Heart right ventricle (tissue), 16 donors: ENCODE measurements around the gene ATL1. TPM values are rescaled to one million over a fixed set of nuclear protein-coding genes. Genes with fewer than 3 reads are reported as not detected.

ENCODE experiments used
- ATAC-seq, 8 donors: fragments of 200-7000 bp; cut with Tn5 transposase; one replicate each; pipeline ENCODE4 v1.9.1; 2020; ENCODE audit warnings: mild to moderate bottlenecking in 8 of 8, moderate library complexity in 8 of 8, moderate number of reproducible peaks in 1 of 8
- DNase-seq, 2 donors: peaks; one replicate each; pipeline ENCODE4 v3.0.0-alpha.2; 2020
- H3K27ac ChIP-seq, 10 donors: fragments of 200-600 bp; sonication (generic) in 2 of 10; one replicate each; pipeline versions ENCODE4 v1.5.0 to v1.8.0; 2020 to 2022; ENCODE audit warnings: mild to moderate bottlenecking in 3 of 10
- H3K27me3 ChIP-seq, 7 donors: fragments of 200-600 bp; one replicate each; pipeline ENCODE4 v1.8.0; 2021 to 2022; ENCODE audit warnings: mild to moderate bottlenecking in 2 of 7
- H3K36me3 ChIP-seq, 9 donors: fragments of 200-600 bp; sonication (generic) in 1 of 9; one replicate each; pipeline versions ENCODE4 v1.5.0 to v1.8.0; 2020 to 2022; ENCODE audit warnings: mild to moderate bottlenecking in 2 of 9
- H3K4me1 ChIP-seq, 9 donors: fragments of 200-600 bp; sonication (generic) in 1 of 9; one replicate each; pipeline versions ENCODE4 v1.5.0 to v1.8.0; 2020 to 2022; ENCODE audit warnings: mild to moderate bottlenecking in 4 of 9
- H3K4me3 ChIP-seq, 10 donors: fragments of 200-600 bp; sonication (generic) in 2 of 10; one replicate each; pipeline versions ENCODE4 v1.5.0 to v1.8.0; 2020 to 2022; ENCODE audit warnings: mild to moderate bottlenecking in 7 of 10, moderate library complexity in 2 of 10
- H3K9me3 ChIP-seq, 11 donors: fragments of 200-600 bp in 10 of 11; sonication (generic) in 2 of 11; one replicate each; pipeline versions ENCODE4 v1.5.0 to v1.8.0; 2013 to 2022; ENCODE audit warnings: mild to moderate bottlenecking in 2 of 11, control low read depth in 1 of 11, moderate library complexity in 1 of 11
- WGBS, 2 donors: extraction: QIAGEN DNeasy Blood & Tissue Kit; methylation state at CpG; one replicate each; pipeline ENCODE4 v1.1.7; 2013; ENCODE audit warnings: inconsistent platforms in 1 of 2; 5-methylcytosine and 5-hydroxymethylcytosine counted together
- intact Hi-C, 10 donors: fragments of 100-400 bp; cut with DNase I; formaldehyde crosslinking; loops; one replicate each; pipeline versions ENCODE4 v1.11.1 to v1.14.2; 2022
- polyA plus RNA-seq, 2 donors: library from polyadenylated mRNA; stranded (reverse); fragments of 200-250 nt; gene quantifications; one replicate each; pipeline ENCODE4 v1.2.3, GENCODE V29; 2013
- total RNA-seq, 10 donors: library from RNA; stranded (reverse); fragmentation: NEBNext Ultra II Directional in 3 of 10; extraction: Animal tissue kit (Norgen Biotek cat#: 25700) in 3 of 10; gene quantifications; one replicate each; pipeline versions ENCODE4 v1.2.1 to v1.2.4, GENCODE V29; 2021 to 2023
- TF ChIP-seq, protein P1 (sequence below), 9 donors: fragments of 200-600 bp; sonication (generic) in 2 of 9; IDR thresholded peaks; one replicate each; pipeline versions ENCODE4 v1.5.0 to v1.8.0; 2021 to 2022; ENCODE audit warnings: antibody characterized with exemption in 9 of 9, mild to moderate bottlenecking in 5 of 9, moderate library complexity in 1 of 9
- donor health status: Arrhythmogenic right ventricular cardiomyopathy.
- donor health status: ischemic (EF 13 %, LVEDD 7.1; RV severe dilation, severe dysfunction).
- donor health status: healthy with polysubstance abuse.
- donor health status: DM: no; HTN: yes; CAD: no.
- donor health status: DM: no; HTN: no; CAD: no.
- donor health status: ischemic (EF 25% LVEDD 6.9; RV normal size, moderate dysfunction).
- donor health status: ischemic (EF 25% LVEDD 5.7; RV mildly dilated, moderate dysfunction).
- donor health status: healthy.
- donor health status: DM: yes; HTN: yes; CAD: no.
- donor health status: Ischemic cardiomyopathy.
- donor health status: ischemic (EF 35%, LVEDD 5.7; RV mildly dilated, moderate dysfunction).
- donor health status: nonischemic (EF 11% LVEDD 7.7; RV severe dilation, severe dysfunction).
- donor health status: DM: yes; HTN: yes; CAD: no.
- donor health status: PGD.
- donor health status: ischemic (EF 29% LVEDD 5.4; RV normal size, mild dysfunction).
- donor health status: nonischemic (EF 23%, LVEDD 6.1; RV moderate dilation, normal function).

ATL1 gene
- total and polyA plus RNA-seq, 12 donors, result 0.42 to 2.0 (median 0.86) TPM

DNA sequence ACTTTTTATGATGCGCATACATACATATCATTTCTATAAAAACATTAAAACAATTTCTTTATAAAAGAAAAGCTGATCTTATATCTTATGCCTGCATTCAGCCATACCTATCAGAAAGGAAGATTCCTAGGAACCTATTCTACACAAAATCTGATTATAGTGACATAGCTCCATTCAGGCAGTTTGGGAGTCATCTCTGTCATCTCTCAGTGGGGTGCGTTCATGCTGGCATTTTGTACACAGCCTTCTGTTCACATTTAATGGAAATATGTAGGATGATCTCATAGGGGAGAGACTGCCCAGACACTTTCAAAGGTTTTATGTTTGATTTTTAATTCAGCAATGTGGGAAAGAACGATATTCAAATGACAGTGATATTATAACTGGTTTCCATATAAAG, 52.9 kb downstream of the ATL1 start:
- TF ChIP-seq, protein P1, sequence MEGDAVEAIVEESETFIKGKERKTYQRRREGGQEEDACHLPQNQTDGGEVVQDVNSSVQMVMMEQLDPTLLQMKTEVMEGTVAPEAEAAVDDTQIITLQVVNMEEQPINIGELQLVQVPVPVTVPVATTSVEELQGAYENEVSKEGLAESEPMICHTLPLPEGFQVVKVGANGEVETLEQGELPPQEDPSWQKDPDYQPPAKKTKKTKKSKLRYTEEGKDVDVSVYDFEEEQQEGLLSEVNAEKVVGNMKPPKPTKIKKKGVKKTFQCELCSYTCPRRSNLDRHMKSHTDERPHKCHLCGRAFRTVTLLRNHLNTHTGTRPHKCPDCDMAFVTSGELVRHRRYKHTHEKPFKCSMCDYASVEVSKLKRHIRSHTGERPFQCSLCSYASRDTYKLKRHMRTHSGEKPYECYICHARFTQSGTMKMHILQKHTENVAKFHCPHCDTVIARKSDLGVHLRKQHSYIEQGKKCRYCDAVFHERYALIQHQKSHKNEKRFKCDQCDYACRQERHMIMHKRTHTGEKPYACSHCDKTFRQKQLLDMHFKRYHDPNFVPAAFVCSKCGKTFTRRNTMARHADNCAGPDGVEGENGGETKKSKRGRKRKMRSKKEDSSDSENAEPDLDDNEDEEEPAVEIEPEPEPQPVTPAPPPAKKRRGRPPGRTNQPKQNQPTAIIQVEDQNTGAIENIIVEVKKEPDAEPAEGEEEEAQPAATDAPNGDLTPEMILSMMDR (IDR thresholded peaks at IDR 0.05), result no peak
- intact Hi-C loops, result no loop called here
- Histone ChIP-seq H3K4me3 (no peak overlapping the region), H3K9me3 (peaks cover 0 to 6% (median 0%) of the 10 kb centered on the region in 11 donors), H3K36me3 (peaks cover 0 to 21% (median 0%) of the 10 kb centered on the region in 9 donors), H3K4me1 (no peaks in the 10 kb centered on the region), H3K27me3 (no peaks in the 10 kb centered on the region), H3K27ac (no peak overlapping the region)
- no peak for ATAC-seq
- no peak for DNase-seq
- WGBS, 2 donors, result 90 to 92% methylated on average over 3 of the region's 3 CpGs

DNA sequence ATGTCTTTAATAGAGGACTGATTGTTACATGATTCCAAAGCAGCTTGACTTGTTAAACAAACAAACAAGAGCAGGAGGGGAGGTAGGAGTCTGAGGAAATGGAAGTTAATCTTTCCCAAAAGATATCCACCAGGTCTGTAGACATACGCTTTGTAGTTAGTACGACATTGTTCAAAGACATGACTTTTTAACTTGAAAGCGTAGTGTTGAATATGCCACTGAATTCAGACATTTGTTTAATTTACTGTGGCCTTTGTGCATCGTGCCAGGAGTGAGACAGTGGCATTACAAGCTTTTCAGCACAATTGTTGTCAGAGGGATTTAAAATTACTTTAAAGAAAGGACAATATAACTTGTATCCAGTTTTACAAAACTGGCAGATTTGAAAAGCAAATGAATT, 55.1 kb downstream of the ATL1 start:
- intact Hi-C loops, result loop anchor here in 7 of 10 donors (5.0 kb wide), 3 partner anchors 97 to 162 kb away; no protein-coding TSS in a partner anchor
- peaks cover 0 to 6% (median 0%) of the 10 kb centered on the region in 11 donors for H3K9me3 ChIP-seq
- TF ChIP-seq, protein P1 (IDR thresholded peaks at IDR 0.05), result no peak

DNA sequence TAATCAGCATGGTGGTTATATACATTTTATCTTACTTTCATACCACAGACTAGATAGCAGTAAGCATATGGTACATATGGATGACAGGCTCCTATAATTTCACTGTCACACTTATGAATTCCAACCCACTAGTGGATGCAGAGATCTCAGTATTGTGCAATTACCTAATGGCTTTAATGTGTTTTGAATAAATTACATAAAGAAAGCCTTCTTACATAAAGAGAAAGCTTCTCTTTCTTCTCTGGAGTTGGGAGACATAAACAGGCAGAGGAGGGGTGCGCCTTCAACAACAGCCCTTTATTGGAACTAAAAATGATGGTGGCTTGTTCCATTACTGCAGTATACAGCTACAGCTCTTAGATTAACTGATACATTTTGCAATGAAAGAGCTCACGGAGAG, 55.6 kb downstream of the ATL1 start:
- no peak overlapping the region for H3K4me3 ChIP-seq
- ATAC-seq, result no peak
- TF ChIP-seq, protein P1 (IDR thresholded peaks at IDR 0.05), result no peak
- H3K27me3 ChIP-seq, result no peaks in the 10 kb centered on the region
- peaks cover 0 to 21% (median 0%) of the 10 kb centered on the region in 9 donors for H3K36me3 ChIP-seq
- intact Hi-C loops, result loop anchor here in 7 of 10 donors (5.0 kb wide), 3 partner anchors 97 to 162 kb away; no protein-coding TSS in a partner anchor
- 98 to 99% methylated on average over 2 of the region's 2 CpGs for WGBS, 2 donors
- no peak for DNase-seq
- peaks cover 0 to 6% (median 0%) of the 10 kb centered on the region in 11 donors for H3K9me3 ChIP-seq
- peaks cover 0 to 8% (median 0%) of the 10 kb centered on the region in 9 donors for H3K4me1 ChIP-seq
- H3K27ac ChIP-seq, result no peak overlapping the region

More for the DNA sequence above, 55.1 kb downstream of the ATL1 start:
- Histone ChIP-seq H3K36me3 (peaks cover 0 to 21% (median 0%) of the 10 kb centered on the region in 9 donors), H3K4me3 (no peak overlapping the region), H3K27ac (no peak overlapping the region), H3K4me1 (peaks cover 0 to 6% (median 0%) of the 10 kb centered on the region in 9 donors), H3K27me3 (no peaks in the 10 kb centered on the region)
- no peak for DNase-seq
- ATAC-seq, result no peak
- 59 to 61% methylated on average over 4 of the region's 4 CpGs for WGBS, 2 donors

DNA sequence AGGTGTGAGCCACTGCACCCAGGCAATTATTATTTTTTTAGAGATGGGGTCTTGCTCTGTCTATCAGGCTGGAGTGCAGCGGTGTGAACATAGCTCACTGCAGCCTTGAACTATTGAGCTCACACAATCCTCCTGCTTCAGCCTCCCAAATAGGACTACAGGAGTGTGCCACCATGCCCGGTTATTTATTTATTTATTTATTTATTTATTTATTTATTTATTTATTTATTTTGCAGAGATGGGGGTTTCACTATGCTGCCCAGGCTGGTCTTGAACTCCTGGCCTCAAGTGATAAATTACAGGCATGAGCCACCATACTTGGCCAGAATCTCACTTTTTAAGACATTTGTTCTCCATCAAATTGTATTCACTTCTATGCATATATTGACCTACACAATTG, 56.3 kb downstream of the ATL1 start:
- 97 to 98% methylated on average over 2 of the region's 2 CpGs for WGBS, 2 donors
- Histone ChIP-seq H3K27ac (no peak overlapping the region), H3K4me3 (no peak overlapping the region), H3K4me1 (peaks cover 0 to 8% (median 0%) of the 10 kb centered on the region in 9 donors), H3K36me3 (peaks cover 0 to 21% (median 0%) of the 10 kb centered on the region in 9 donors), H3K27me3 (no peaks in the 10 kb centered on the region), H3K9me3 (peaks cover 0 to 6% (median 0%) of the 10 kb centered on the region in 11 donors)
- intact Hi-C loops, result loop anchor here in 7 of 10 donors (5.0 kb wide), 3 partner anchors 96 to 161 kb away; no protein-coding TSS in a partner anchor
- DNase-seq (no peak), ATAC-seq (no peak)
- TF ChIP-seq, protein P1 (IDR thresholded peaks at IDR 0.05), result no peak
